GM21717 (cell line): ENCODE data around the gene RNF40.
"Not testable (repeated sequence)": the region's sequence is repeated elsewhere in the genome, so short reads cannot be mapped to it uniquely, and the experiment has no call there.

Experiments used
- ATAC-seq: cut with Tn5 transposase; IDR thresholded peaks from one replicate; pipeline ENCODE4 v1.9.1; 2021; ENCODE audit warnings: mild to moderate bottlenecking, moderate library complexity; ENCODE audit not compliant: unreplicated experiment

Gene RNF40

DNA sequence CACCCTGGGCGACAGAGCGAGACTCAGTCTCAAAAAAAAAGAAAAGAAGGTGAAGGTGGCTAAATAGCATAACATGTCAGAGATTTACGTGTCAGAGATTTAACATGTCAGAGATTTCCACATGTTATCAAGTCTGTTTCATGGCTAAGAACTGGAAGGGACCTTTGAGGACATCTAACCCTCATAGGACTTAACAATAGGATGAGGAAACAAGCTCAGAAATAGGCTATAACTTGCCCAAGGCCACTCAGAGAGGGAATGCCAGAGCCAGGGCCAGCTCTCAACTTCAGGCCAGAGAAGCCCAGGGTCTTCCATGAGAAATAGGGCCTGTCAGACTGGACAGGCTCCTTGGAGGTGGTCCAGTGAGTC lies 51.7 kb downstream of the RNF40 start:
- ATAC-seq = peak; percentile 15

GRCh38 chr16:30816769-30817168 lies 54.6 kb downstream of the RNF40 start:
- no peak for ATAC-seq

DNA sequence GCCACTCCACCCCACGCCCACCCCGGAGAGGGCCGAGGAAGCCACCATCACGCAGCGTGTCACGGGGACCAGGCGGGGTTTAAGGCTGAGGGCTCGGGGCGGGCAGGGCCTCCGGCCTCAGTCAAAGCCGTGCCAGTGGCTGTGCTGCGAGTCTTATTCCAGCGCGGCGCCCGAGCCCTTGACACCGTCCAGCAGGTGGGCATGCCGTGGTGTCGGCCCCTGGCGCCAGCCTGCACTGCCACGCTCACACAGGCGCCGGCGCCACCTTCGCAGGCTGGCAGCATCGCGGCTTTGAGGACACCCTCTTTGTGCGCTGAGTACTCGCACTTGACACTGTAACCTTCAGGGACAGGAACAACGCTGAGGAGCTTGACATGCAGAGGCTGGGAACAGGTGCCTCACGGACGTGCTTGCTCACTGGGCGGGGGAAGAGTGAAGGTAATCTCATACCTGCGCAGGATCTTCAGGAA lies 58.9 kb downstream of the RNF40 start:
- no peak for ATAC-seq

GRCh38 chr16:30821441-30821840 lies 59.3 kb downstream of the RNF40 start:
- not testable (repeated sequence) for ATAC-seq

- no peak for ATAC-seq
These were observed 59.8 kb downstream of the RNF40 start for GRCh38 chr16:30821891-30822290.
